CD4-positive, alpha-beta T cell treated with Interleukin-2 at 100 ng/mL for 4 hours (primary cell): ENCODE results near the gene OR2T29.
"Not testable (repeated sequence)": the region's sequence is repeated elsewhere in the genome, so short reads cannot be mapped to it uniquely, and the experiment has no call there.

Source experiments
- DNase-seq: peaks from one replicate; pipeline ENCODE4 v3.0.0-alpha.2; 2020; ENCODE audit warnings: low spot score

The OR2T29 gene

DNA sequence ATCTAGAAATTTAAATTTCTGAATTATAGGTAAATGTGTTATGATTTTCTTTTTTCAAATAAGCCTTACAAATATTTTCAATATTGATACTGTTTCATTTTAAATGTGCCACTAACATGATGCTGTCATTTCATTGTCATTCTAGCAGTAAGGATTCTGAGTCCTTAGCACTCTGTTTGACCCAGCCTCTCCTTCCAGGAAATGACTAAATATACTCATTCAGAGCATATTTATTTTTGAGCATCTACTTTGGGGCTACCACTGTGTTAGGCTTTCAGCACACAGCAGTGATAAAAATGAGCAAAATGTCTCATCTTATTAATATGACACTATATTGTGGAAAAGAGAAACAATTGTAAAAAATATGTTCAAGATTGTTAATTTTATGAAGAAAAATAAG is 52.4 kb downstream of the OR2T29 start:
- DNase-seq: not testable (repeated sequence)

- DNase-seq: not testable (repeated sequence)
Observed at GRCh38 chr1:248507773-248508172, 54.8 kb downstream of the OR2T29 start, which contains the start of gene OR2G6. TSS of gene OR2G6 (plus strand) at chr1:248508073. CDS start at chr1:248521647, 13,574 bp downstream.
